Gastroesophageal sphincter (tissue), 4 donors: ENCODE measurements around the gene CD300LD. TPM values are rescaled to one million over a fixed set of nuclear protein-coding genes. Genes with fewer than 3 reads are reported as not detected.

Experiments used
- ATAC-seq: fragments of 150-250 bp; one replicate; pipeline ENCODE4 v1.9.1; 2016; ENCODE audit warnings: mild to moderate bottlenecking, moderate library complexity
- H3K27ac ChIP-seq, 4 donors: fragments of 200-600 bp; sonication (generic) in 3 of 4; 1 replicate in 3 of 4; 2 replicates in 1 of 4; pipeline ENCODE4 v1.5.1; 2016 to 2019
- H3K27me3 ChIP-seq: fragments of 200-600 bp; sonication (generic); one replicate; pipeline ENCODE4 v1.5.1; 2019
- H3K36me3 ChIP-seq, 2 donors: fragments of 200-600 bp; sonication (generic); one replicate each; pipeline ENCODE4 v1.5.1; 2019; ENCODE audit warnings: control low read depth in 1 of 2
- H3K4me1 ChIP-seq, 3 donors: fragments of 200-600 bp; sonication (generic); 1 replicate in 2 of 3; 2 replicates in 1 of 3; pipeline ENCODE4 v1.5.1; 2016 to 2019; ENCODE audit warnings: control low read depth in 2 of 3
- H3K4me3 ChIP-seq, 2 donors: fragments of 200-600 bp; sonication (generic); one replicate each; pipeline ENCODE4 v1.5.1; 2019; ENCODE audit warnings: mild to moderate bottlenecking in 1 of 2, moderate library complexity in 1 of 2
- H3K9me3 ChIP-seq, 3 donors: fragments of 200-600 bp; sonication (generic); one replicate each; pipeline ENCODE4 v1.5.1; 2017 to 2019; ENCODE audit warnings: control low read depth in 2 of 3
- EP300 ChIP-seq: sonication (generic); formaldehyde crosslinking; IDR thresholded peaks from one replicate; pipeline ENCODE4 v1.6.1; 2017; ENCODE audit warnings: antibody characterized with exemption, mild to moderate bottlenecking
- POLR2A ChIP-seq, 2 donors: fragments of 450-650 bp; IDR thresholded peaks; one replicate each; pipeline ENCODE4 v1.6.1; 2017; ENCODE audit warnings: antibody characterized with exemption in 2 of 2, mild to moderate bottlenecking in 2 of 2, moderate library complexity in 1 of 2
- POLR2AphosphoS5 ChIP-seq: sonication (generic); formaldehyde crosslinking; IDR thresholded peaks from one replicate; pipeline ENCODE4 v1.6.1; 2017; ENCODE audit warnings: antibody characterized with exemption
- whole genome bisulfite sequencing, 2 donors: methylation state at CpG; one replicate each; pipeline ENCODE4 v1.1.5; 2018; ENCODE audit warnings: low coverage in 1 of 2; 5-methylcytosine and 5-hydroxymethylcytosine counted together
- total RNA-seq, 4 donors: library from RNA; depleted of rRNA; stranded (reverse); fragments of >200 nt; gene quantifications; one replicate each; pipeline ENCODE4 v1.1.0, GENCODE V29; 2016
- TF ChIP-seq, protein P1 (sequence below), 4 experiments: fragments of 200-600 bp in 2 of 4; fragments of 450-650 bp in 2 of 4; sonication (generic) in 1 of 4; IDR thresholded peaks; one replicate each; pipeline ENCODE4 v1.5.1; 2017 to 2019; ENCODE audit warnings: antibody characterized with exemption in 4 of 4, mild to moderate bottlenecking in 2 of 4, moderate library complexity in 2 of 4

Gene CD300LD
- total RNA-seq, 4 donors from 2014 or later, result not detected

- H3K27me3 ChIP-seq, result peaks cover 39% of the 10 kb centered on the region
- H3K36me3 ChIP-seq, result no peaks in the 10 kb centered on the region
- WGBS, 2 donors, result 0 to 11% methylated on average over 1 to 2 of the region's 3 CpGs
- TF ChIP-seq EP300, result no peak
- no peak for ATAC-seq
- H3K4me3 ChIP-seq, result no peak overlapping the region
- no peaks in the 10 kb centered on the region for H3K9me3 ChIP-seq
- no peaks in the 10 kb centered on the region for H3K4me1 ChIP-seq
- no peak overlapping the region for H3K27ac ChIP-seq
Observed at GRCh38 chr17:74599023-74599399, 6.9 kb upstream of the CD300LD start.

- Histone ChIP-seq H3K4me1 (no peaks in the 10 kb centered on the region), H3K9me3 (no peaks in the 10 kb centered on the region), H3K27ac (no peak overlapping the region), H3K4me3 (no peak overlapping the region), H3K36me3 (no peaks in the 10 kb centered on the region), H3K27me3 (peaks cover 39% of the 10 kb centered on the region)
- TF ChIP-seq POLR2AphosphoS5, result no peak
- TF ChIP-seq POLR2A (IDR thresholded peaks at IDR 0.05), result no peak
- no peak for TF ChIP-seq EP300
- TF ChIP-seq, protein P1, sequence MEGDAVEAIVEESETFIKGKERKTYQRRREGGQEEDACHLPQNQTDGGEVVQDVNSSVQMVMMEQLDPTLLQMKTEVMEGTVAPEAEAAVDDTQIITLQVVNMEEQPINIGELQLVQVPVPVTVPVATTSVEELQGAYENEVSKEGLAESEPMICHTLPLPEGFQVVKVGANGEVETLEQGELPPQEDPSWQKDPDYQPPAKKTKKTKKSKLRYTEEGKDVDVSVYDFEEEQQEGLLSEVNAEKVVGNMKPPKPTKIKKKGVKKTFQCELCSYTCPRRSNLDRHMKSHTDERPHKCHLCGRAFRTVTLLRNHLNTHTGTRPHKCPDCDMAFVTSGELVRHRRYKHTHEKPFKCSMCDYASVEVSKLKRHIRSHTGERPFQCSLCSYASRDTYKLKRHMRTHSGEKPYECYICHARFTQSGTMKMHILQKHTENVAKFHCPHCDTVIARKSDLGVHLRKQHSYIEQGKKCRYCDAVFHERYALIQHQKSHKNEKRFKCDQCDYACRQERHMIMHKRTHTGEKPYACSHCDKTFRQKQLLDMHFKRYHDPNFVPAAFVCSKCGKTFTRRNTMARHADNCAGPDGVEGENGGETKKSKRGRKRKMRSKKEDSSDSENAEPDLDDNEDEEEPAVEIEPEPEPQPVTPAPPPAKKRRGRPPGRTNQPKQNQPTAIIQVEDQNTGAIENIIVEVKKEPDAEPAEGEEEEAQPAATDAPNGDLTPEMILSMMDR (IDR thresholded peaks at IDR 0.05), result no peak
- 58% methylated on average over 2 of the region's 4 CpGs; no CpG with 5 or more reads in 1 of the 2 donors for WGBS, 2 donors
- ATAC-seq, result no peak
Observed at GRCh38 chr17:74598346-74599022, 6.4 kb upstream of the CD300LD start.

- 73 to 75% methylated on average over 5 to 7 of the region's 8 CpGs for WGBS, 2 donors
- Histone ChIP-seq H3K9me3 (no peaks in the 10 kb centered on the region), H3K27ac (no peak overlapping the region), H3K4me1 (no peaks in the 10 kb centered on the region), H3K4me3 (no peak overlapping the region), H3K36me3 (no peaks in the 10 kb centered on the region), H3K27me3 (peaks cover 45% of the 10 kb centered on the region)
- no peak for ATAC-seq
- TF ChIP-seq, protein P1 (IDR thresholded peaks at IDR 0.05), result no peak
- TF ChIP-seq EP300, result no peak
- TF ChIP-seq POLR2AphosphoS5, result no peak
- TF ChIP-seq POLR2A (IDR thresholded peaks at IDR 0.05), result no peak
Observed at GRCh38 chr17:74597069-74597790, 5.1 kb upstream of the CD300LD start.

- H3K27me3 ChIP-seq, result peaks cover 56% of the 10 kb centered on the region
- ATAC-seq, result no peak
- no peak overlapping the region for H3K4me3 ChIP-seq
- H3K27ac ChIP-seq, result no peak overlapping the region
- no peaks in the 10 kb centered on the region for H3K9me3 ChIP-seq
- 59 to 93% methylated on average over 3 to 5 of the region's 6 CpGs for whole genome bisulfite sequencing, 2 donors
- TF ChIP-seq, protein P1 (IDR thresholded peaks at IDR 0.05), result no peak
- H3K36me3 ChIP-seq, result no peaks in the 10 kb centered on the region
- no peaks in the 10 kb centered on the region for H3K4me1 ChIP-seq
Observed at GRCh38 chr17:74595037-74595750, 3.1 kb upstream of the CD300LD start.

GRCh38 chr17:74591503-74591902, 580 bp downstream of the CD300LD start:
- no peak overlapping the region for H3K27ac ChIP-seq
- peaks cover 29% of the 10 kb centered on the region for H3K27me3 ChIP-seq
- TF ChIP-seq POLR2AphosphoS5, result no peak
- TF ChIP-seq, protein P1 (IDR thresholded peaks at IDR 0.05), result no peak
- no peak for TF ChIP-seq EP300
- peaks cover 0 to 8% (median 0%) of the 10 kb centered on the region in 3 donors for H3K9me3 ChIP-seq
- ATAC-seq, result no peak
- 55 to 81% methylated on average over 1 of the region's 1 CpG for WGBS, 2 donors
- no peak overlapping the region for H3K4me3 ChIP-seq
- no peaks in the 10 kb centered on the region for H3K4me1 ChIP-seq
- no peaks in the 10 kb centered on the region for H3K36me3 ChIP-seq
